Thyroid gland (tissue), 4 donors: ENCODE measurements around the gene TBK1. TPM values are rescaled to one million over a fixed set of nuclear protein-coding genes. Genes with fewer than 3 reads are reported as not detected.

ENCODE experiments used
- DNase-seq, 2 donors: peaks; one replicate each; pipeline ENCODE4 v3.0.0-alpha.2; 2019
- H3K27ac ChIP-seq, 3 donors: fragments of 200-600 bp; sonication (generic); 1 replicate in 2 of 3; 2 replicates in 1 of 3; pipeline ENCODE4 v1.5.1; 2016 to 2019; ENCODE audit warnings: mild to moderate bottlenecking in 1 of 3, moderate library complexity in 1 of 3
- H3K27me3 ChIP-seq: fragments of 200-600 bp; sonication (generic); one replicate; pipeline ENCODE4 v1.5.1; 2019
- H3K36me3 ChIP-seq, 2 donors: fragments of 200-600 bp; sonication (generic); one replicate each; pipeline ENCODE4 v1.5.1; 2016 to 2019
- H3K4me1 ChIP-seq, 2 donors: fragments of 200-600 bp; sonication (generic); one replicate each; pipeline ENCODE4 v1.5.1; 2017 to 2019
- H3K4me3 ChIP-seq, 3 donors: fragments of 200-600 bp; sonication (generic); replicated peaks in 1 of 3; 1 replicate in 2 of 3; 2 replicates in 1 of 3; pipeline ENCODE4 v1.5.1; 2016; ENCODE audit warnings: mild to moderate bottlenecking in 1 of 3
- H3K9me3 ChIP-seq: fragments of 200-600 bp; sonication (generic); one replicate; pipeline ENCODE4 v1.5.1; 2017
- POLR2A ChIP-seq, 2 donors: fragments of 450-650 bp; IDR thresholded peaks; one replicate each; pipeline ENCODE4 v1.6.1; 2017; ENCODE audit warnings: antibody characterized with exemption in 2 of 2, mild to moderate bottlenecking in 2 of 2, moderate library complexity in 1 of 2
- WGBS, 2 donors: methylation state at CpG; one replicate each; pipeline ENCODE4 v1.1.5; 2017; 5-methylcytosine and 5-hydroxymethylcytosine counted together
- intact Hi-C: fragments of 100-400 bp; cut with DNase I; formaldehyde crosslinking; loops from one replicate; pipeline ENCODE4 v1.15.1; 2023
- total RNA-seq, 4 donors: library from RNA; depleted of rRNA; stranded (reverse); fragments of >200 nt; gene quantifications; one replicate each; pipeline ENCODE4 v1.2.3, GENCODE V29; 2016
- TF ChIP-seq, protein P1 (sequence below), 6 experiments: fragments of 200-600 bp in 3 of 6; fragments of 450-650 bp in 3 of 6; sonication (generic) in 3 of 6; IDR thresholded peaks; one replicate each; pipeline ENCODE4 v1.5.1; 2016 to 2019; ENCODE audit warnings: antibody characterized with exemption in 6 of 6, mild to moderate bottlenecking in 2 of 6, inconsistent platforms in 1 of 6, moderate library complexity in 1 of 6

The TBK1 gene
- total RNA-seq, 4 donors from 2014 or later, result 27.7 to 42.1 (median 33.4) TPM

- Histone ChIP-seq H3K27me3 (no peaks in the 10 kb centered on the region), H3K27ac (no peak overlapping the region), H3K4me1 (no peaks in the 10 kb centered on the region), H3K36me3 (peaks cover 13 to 22% of the 10 kb centered on the region in 2 donors), H3K4me3 (no peak overlapping the region), H3K9me3 (no peaks in the 10 kb centered on the region)
- DNase-seq, result no peak
- intact Hi-C loops, result no loop called here
- TF ChIP-seq POLR2A (IDR thresholded peaks at IDR 0.05), result no peak
- TF ChIP-seq, protein P1, sequence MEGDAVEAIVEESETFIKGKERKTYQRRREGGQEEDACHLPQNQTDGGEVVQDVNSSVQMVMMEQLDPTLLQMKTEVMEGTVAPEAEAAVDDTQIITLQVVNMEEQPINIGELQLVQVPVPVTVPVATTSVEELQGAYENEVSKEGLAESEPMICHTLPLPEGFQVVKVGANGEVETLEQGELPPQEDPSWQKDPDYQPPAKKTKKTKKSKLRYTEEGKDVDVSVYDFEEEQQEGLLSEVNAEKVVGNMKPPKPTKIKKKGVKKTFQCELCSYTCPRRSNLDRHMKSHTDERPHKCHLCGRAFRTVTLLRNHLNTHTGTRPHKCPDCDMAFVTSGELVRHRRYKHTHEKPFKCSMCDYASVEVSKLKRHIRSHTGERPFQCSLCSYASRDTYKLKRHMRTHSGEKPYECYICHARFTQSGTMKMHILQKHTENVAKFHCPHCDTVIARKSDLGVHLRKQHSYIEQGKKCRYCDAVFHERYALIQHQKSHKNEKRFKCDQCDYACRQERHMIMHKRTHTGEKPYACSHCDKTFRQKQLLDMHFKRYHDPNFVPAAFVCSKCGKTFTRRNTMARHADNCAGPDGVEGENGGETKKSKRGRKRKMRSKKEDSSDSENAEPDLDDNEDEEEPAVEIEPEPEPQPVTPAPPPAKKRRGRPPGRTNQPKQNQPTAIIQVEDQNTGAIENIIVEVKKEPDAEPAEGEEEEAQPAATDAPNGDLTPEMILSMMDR (IDR thresholded peaks at IDR 0.05), result no peak
- 99% methylated on average over 4 of the region's 4 CpGs for WGBS, 2 donors
These were observed 23.6 kb downstream of the TBK1 start for GRCh38 chr12:64475518-64475917.

DNA sequence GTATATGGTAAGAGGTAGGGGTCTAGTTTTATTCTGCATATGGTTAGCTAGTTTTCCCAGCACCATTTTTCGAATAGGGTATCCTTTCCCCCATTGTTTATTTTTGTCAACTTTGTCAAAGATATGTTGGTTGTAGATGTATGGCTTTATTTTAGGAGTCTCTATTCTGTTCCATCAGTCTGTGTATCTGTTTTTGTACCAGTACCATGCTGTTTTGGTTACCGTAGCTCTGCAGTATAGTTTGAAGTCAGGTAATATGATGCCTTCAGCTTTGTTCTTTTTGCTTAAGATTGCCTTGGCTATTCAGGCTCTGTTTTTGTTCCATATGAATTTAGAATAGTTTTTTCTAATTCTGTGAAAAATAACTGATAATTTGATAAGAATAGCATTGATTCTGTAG is 24.9 kb downstream of the TBK1 start:
- intact Hi-C loops, result no loop called here
- Histone ChIP-seq H3K9me3 (no peaks in the 10 kb centered on the region), H3K27ac (no peak overlapping the region), H3K4me1 (no peaks in the 10 kb centered on the region), H3K36me3 (peaks cover 14 to 22% of the 10 kb centered on the region in 2 donors), H3K4me3 (no peak overlapping the region), H3K27me3 (no peaks in the 10 kb centered on the region)
- 99 to 100% methylated on average over 2 of the region's 2 CpGs for WGBS, 2 donors
- no peak for DNase-seq
- TF ChIP-seq POLR2A (IDR thresholded peaks at IDR 0.05), result no peak
- TF ChIP-seq, protein P1 (IDR thresholded peaks at IDR 0.05), result no peak

GRCh38 chr12:64478661-64479060 is 26.7 kb downstream of the TBK1 start:
- TF ChIP-seq POLR2A (IDR thresholded peaks at IDR 0.05), result no peak
- TF ChIP-seq, protein P1 (IDR thresholded peaks at IDR 0.05), result no peak
- Histone ChIP-seq H3K9me3 (no peaks in the 10 kb centered on the region), H3K4me3 (no peak overlapping the region), H3K36me3 (peaks cover 17 to 21% of the 10 kb centered on the region in 2 donors), H3K4me1 (no peaks in the 10 kb centered on the region), H3K27ac (no peak overlapping the region), H3K27me3 (no peaks in the 10 kb centered on the region)
- intact Hi-C loops, result no loop called here
- no peak for DNase-seq

- H3K9me3 ChIP-seq, result no peaks in the 10 kb centered on the region
- no peak for TF ChIP-seq POLR2A (IDR thresholded peaks at IDR 0.05)
- TF ChIP-seq, protein P1 (IDR thresholded peaks at IDR 0.05), result no peak
- 87 to 98% methylated on average over 1 of the region's 1 CpG for WGBS, 2 donors
- peaks cover 17 to 19% of the 10 kb centered on the region in 2 donors for H3K36me3 ChIP-seq
- H3K27me3 ChIP-seq, result no peaks in the 10 kb centered on the region
- H3K4me3 ChIP-seq, result no peak overlapping the region
- DNase-seq, result no peak
- intact Hi-C loops, result loop anchor here (10.0 kb wide), 1 partner anchor 55 kb away; no protein-coding TSS in a partner anchor
- H3K27ac ChIP-seq, result no peak overlapping the region
- H3K4me1 ChIP-seq, result no peaks in the 10 kb centered on the region
These were observed 28.2 kb downstream of the TBK1 start for GRCh38 chr12:64480148-64480547.

- no peak for DNase-seq
These were observed 34.7 kb downstream of the TBK1 start for GRCh38 chr12:64486657-64487056.

More at GRCh38 chr12:64486657-64487056, 34.7 kb downstream of the TBK1 start:
- Histone ChIP-seq H3K36me3 (peaks cover 34 to 48% of the 10 kb centered on the region in 2 donors), H3K9me3 (no peaks in the 10 kb centered on the region), H3K4me1 (no peaks in the 10 kb centered on the region), H3K27me3 (no peaks in the 10 kb centered on the region), H3K4me3 (no peak overlapping the region), H3K27ac (no peak overlapping the region)
- TF ChIP-seq, protein P1 (IDR thresholded peaks at IDR 0.05), result no peak
- TF ChIP-seq POLR2A (IDR thresholded peaks at IDR 0.05), result no peak
- WGBS, 2 donors, result 98 to 99% methylated on average over 3 of the region's 3 CpGs
- intact Hi-C loops, result loop anchor here (10.0 kb wide), 1 partner anchor 62 kb away; no protein-coding TSS in a partner anchor
